NCI-H2227 treated with DMSO at 0.1 percent for 48 hours (cell line): ENCODE measurements around the gene SPRR2F.

Source experiments
- DNase-seq: peaks from one replicate; lab custom pipeline; 2025; lab: John Stamatoyannopoulos, UW

SPRR2F gene

DNA sequence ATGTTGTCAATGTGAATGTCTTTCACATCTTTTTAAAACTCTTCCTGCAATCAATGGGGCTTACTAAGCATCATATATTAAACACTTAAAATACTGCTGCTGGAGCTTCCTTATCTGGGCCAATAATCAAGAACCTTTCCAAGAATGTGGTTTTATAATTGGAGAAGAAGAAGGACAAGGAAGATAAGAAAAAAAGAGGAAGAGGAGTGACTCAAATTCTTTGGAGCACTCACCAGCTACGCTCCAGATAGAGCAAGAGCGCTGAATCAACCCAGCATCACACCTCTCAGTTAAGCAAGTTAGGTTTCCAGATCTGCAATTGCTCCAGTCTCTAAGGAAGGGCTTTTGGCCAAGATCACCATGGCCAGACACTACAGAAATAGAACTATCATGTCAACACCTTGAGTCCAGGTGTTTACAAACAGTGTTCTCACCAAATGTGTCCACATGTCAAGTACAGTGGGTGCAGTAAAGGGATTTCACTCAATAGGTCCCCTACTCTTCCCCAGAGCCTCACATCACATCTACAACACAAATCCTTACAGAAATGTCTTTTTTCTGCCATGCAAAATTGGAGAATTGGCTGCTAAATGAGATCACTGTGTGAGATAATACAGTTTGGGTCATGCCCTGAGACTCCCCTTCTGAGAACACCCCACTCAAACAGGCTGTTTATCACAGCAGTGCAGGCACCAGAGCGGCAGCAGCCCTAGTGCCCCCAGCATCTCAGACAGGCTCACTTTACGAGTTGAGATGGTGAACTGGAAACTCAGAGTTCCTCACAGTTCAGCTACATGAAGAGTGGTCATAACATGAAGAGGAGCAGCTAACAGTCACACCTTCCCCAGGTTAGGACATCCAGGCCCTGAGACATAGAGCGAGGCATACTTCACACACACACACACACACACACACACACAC is 40.2 kb downstream of the SPRR2F start:
- no peak for DNase-seq

DNA sequence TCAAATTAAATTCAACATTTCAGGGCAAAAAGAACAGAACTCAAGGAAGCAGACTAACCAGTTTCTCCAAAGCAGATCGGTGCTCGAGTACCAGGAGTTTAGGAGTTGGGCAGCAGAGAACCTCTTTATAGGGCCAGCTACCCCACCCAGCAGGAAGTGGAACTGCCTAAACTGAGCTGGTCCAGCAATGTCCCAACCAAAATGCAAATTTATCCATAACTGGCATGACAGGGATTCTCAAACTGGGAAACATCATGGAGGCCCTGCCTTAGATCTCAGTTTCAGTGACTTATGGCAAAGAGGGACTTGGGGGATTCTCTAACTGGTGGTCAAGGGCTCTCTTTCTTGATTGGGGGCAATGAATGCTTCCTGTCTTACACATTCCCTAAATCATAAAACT is 41.8 kb downstream of the SPRR2F start, which contains the start of gene SPRR2B:
SPRR2B (minus strand) TSS at position 101 of the 400 bp plus-strand sequence. CDS start 772 bp downstream, outside the sequence.
- DNase-seq: no peak

DNA sequence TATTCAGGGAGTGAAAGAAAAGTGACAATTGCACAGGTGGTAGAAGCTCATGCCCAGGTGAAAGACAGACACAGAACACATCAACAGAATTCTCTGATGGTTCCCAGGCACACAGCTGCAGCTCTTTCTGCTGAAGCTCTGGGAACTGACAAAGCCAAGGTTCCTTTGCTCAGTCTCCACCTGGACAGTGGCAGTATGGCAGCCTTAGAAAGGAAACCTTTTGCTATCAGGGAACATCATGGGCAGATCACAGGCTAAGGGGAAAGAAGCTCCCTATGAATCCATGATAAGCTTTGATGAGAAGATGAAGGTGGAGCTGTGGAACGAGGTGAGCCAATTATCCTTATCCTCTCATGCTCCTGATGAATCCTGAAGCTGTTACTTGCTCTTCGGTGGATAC is 43.1 kb downstream of the SPRR2F start:
- DNase-seq: no peak
